NT2/D1 (cell line): ENCODE data around the gene OTULIN.

Experiments
- DNase-seq: peaks from one replicate; pipeline ENCODE4 v3.0.0-alpha.2; 2011; ENCODE audit warnings: low read depth, low spot score
- H3K27me3 ChIP-seq: 2 replicates; pipeline ENCODE4 v1.6.0; 2011; ENCODE audit warnings: mild to moderate bottlenecking; ENCODE audit not compliant: insufficient read length, insufficient read depth
- H3K36me3 ChIP-seq: 2 replicates; pipeline ENCODE4 v1.6.1; 2011; ENCODE audit warnings: mild to moderate bottlenecking, low read length, mixed read lengths; ENCODE audit not compliant: insufficient read depth, insufficient read length
- H3K4me1 ChIP-seq: 2 replicates; pipeline ENCODE4 v1.5.1; 2011; ENCODE audit not compliant: insufficient read depth, insufficient read length
- H3K4me3 ChIP-seq: 2 replicates; pipeline ENCODE4 v1.5.1; 2011; ENCODE audit warnings: low read depth; ENCODE audit not compliant: insufficient read length
- H3K9ac ChIP-seq: 2 replicates; pipeline ENCODE4 v1.6.0; 2011; ENCODE audit warnings: low read depth; ENCODE audit not compliant: insufficient read length
- H3K9me3 ChIP-seq: 2 replicates; pipeline ENCODE4 v1.5.1; 2011; ENCODE audit warnings: mild to moderate bottlenecking, low read length; ENCODE audit not compliant: insufficient read depth
- SUZ12 ChIP-seq: IDR thresholded peaks from 2 replicates; pipeline ENCODE4 v1.6.1; 2011; ENCODE audit not compliant: insufficient read length, insufficient read depth; ENCODE audit errors: extremely low read depth
- YY1 ChIP-seq: IDR thresholded peaks from 2 replicates; pipeline ENCODE4 v1.6.1; 2011; ENCODE audit not compliant: insufficient read length, insufficient read depth
- ZNF274 ChIP-seq: IDR thresholded peaks from 2 replicates; pipeline ENCODE4 v1.6.1; 2011; ENCODE audit warnings: mild to moderate bottlenecking, low read depth, low read length

Gene OTULIN

GRCh38 chr5:14696851-14697250 is 32.3 kb downstream of the OTULIN start:
- no peak for DNase-seq
- Histone ChIP-seq H3K36me3 (peaks cover 67% of the 10 kb centered on the region), H3K4me1 (no peaks in the 10 kb centered on the region), H3K4me3 (no peak overlapping the region), H3K27me3 (no peaks in the 10 kb centered on the region), H3K9me3 (no peaks in the 10 kb centered on the region), H3K9ac (no peak overlapping the region)
- TF ChIP-seq ZNF274 = no peak
- no peak for TF ChIP-seq YY1
- TF ChIP-seq SUZ12 = no peak

DNA sequence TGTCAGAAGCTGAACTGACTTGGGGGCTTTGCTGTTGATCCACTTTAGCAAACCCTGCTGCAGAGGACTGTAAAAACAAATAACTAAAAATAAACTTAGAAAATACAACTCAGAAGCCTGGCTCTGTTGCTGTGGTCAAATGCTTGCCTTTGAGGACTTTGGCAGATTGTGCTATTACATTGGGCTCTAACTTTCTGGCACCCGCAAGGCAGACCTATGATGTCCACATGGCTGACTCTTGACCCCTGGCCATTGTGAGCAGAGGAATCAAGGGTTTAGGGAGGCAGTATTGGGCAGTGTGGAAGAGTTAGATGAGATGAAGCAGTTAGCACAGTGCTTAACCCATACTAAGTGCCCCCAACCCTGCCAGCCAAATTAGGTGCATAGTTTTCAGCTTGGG is 34.0 kb downstream of the OTULIN start:
- DNase-seq = no peak
- TF ChIP-seq SUZ12 = no peak
- TF ChIP-seq ZNF274 = no peak
- no peak for TF ChIP-seq YY1
- Histone ChIP-seq H3K4me1 (peaks cover 2% of the 10 kb centered on the region), H3K27me3 (no peaks in the 10 kb centered on the region), H3K4me3 (no peak overlapping the region), H3K9ac (no peak overlapping the region), H3K9me3 (no peaks in the 10 kb centered on the region), H3K36me3 (peaks cover 61% of the 10 kb centered on the region)

- Histone ChIP-seq H3K9me3 (no peaks in the 10 kb centered on the region), H3K9ac (no peak overlapping the region), H3K4me1 (peaks cover 3% of the 10 kb centered on the region), H3K36me3 (peaks cover 56% of the 10 kb centered on the region), H3K4me3 (no peak overlapping the region), H3K27me3 (no peaks in the 10 kb centered on the region)
- DNase-seq = no peak
- TF ChIP-seq ZNF274 (no peak), YY1 (no peak), SUZ12 (no peak)
Measured at GRCh38 chr5:14699159-14699558, 34.6 kb downstream of the OTULIN start.

DNA sequence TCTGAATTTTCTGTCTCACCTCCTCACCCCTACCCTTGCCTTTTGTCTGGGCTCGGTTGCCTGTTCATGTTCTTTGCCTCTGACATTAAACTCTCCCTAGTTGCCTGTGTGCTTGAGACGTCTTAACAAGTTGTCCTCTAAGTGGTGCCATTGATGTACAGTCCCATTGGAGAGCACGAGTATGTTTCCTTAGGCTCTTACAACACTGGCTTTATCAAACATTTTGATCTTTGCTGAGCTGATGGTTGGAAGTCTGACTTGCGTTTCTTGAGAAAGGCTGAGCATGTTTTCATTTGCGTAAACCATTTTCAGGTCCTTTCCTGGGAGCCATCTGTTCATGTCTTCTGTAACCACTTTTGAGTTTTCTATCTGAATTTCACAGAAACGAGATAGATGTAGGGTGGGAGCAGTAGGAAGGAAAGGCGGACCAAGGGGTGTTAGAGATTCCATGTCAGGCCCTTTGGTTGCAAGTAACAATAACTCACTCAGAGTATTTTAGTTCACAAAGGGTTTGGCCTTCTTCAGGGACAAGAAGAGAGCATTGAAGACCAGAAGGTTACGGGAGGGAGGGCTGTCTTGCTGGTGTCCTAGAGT is 35.4 kb downstream of the OTULIN start:
- TF ChIP-seq YY1 (no peak), ZNF274 (no peak), SUZ12 (no peak)
- no peaks in the 10 kb centered on the region for H3K9me3 ChIP-seq
- DNase-seq = no peak
- H3K4me3 ChIP-seq = no peak overlapping the region
- no peaks in the 10 kb centered on the region for H3K27me3 ChIP-seq
- no peak overlapping the region for H3K9ac ChIP-seq
- peaks cover 3% of the 10 kb centered on the region for H3K4me1 ChIP-seq
- peaks cover 51% of the 10 kb centered on the region for H3K36me3 ChIP-seq

- Histone ChIP-seq H3K4me3 (no peak overlapping the region), H3K9me3 (no peaks in the 10 kb centered on the region), H3K27me3 (no peaks in the 10 kb centered on the region), H3K9ac (no peak overlapping the region), H3K4me1 (peaks cover 3% of the 10 kb centered on the region), H3K36me3 (peaks cover 56% of the 10 kb centered on the region)
- no peak for DNase-seq
- no peak for TF ChIP-seq ZNF274
- no peak for TF ChIP-seq SUZ12
- TF ChIP-seq YY1 = no peak
Measured at GRCh38 chr5:14700478-14701436, 36.2 kb downstream of the OTULIN start.

DNA sequence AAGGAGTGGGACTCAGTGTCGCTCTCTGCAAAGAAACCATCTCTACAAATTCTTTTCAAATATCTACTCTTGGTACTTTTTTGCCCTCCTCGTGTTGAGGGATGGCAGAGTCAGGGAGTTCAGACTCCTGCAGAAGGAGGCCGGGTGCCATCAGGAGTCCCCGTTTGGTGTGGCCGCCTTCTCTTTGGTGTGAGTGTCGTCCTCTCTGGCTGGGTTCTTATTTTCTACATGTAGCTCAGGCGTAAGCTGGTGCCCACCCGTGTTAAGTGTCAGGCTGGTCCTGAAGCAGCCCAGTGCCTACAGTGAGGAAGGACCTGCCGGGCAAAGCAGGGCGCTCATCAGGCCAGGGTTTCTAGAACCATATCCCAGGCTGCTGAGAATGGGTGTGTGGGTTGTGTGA is 37.0 kb downstream of the OTULIN start:
- H3K36me3 ChIP-seq = peaks cover 54% of the 10 kb centered on the region

GRCh38 chr5:14702238-14702839 is 37.8 kb downstream of the OTULIN start:
- Histone ChIP-seq H3K27me3 (no peaks in the 10 kb centered on the region), H3K4me3 (no peak overlapping the region), H3K4me1 (peaks cover 3% of the 10 kb centered on the region), H3K36me3 (peaks cover 53% of the 10 kb centered on the region), H3K9ac (no peak overlapping the region), H3K9me3 (no peaks in the 10 kb centered on the region)
- TF ChIP-seq SUZ12 = no peak
- no peak for TF ChIP-seq ZNF274
- TF ChIP-seq YY1 = no peak
- no peak for DNase-seq

More for the DNA sequence above, 37.0 kb downstream of the OTULIN start:
- H3K27me3 ChIP-seq = no peaks in the 10 kb centered on the region
- TF ChIP-seq ZNF274 = no peak
- TF ChIP-seq SUZ12 = no peak
- no peak for TF ChIP-seq YY1
- H3K4me1 ChIP-seq = peaks cover 3% of the 10 kb centered on the region
- H3K9ac ChIP-seq = no peak overlapping the region
- no peaks in the 10 kb centered on the region for H3K9me3 ChIP-seq
- no peak for DNase-seq
- H3K4me3 ChIP-seq = no peak overlapping the region
